Liver (tissue), 9 donors: Measurements from ENCODE around the gene SCLY. TPM values are rescaled to one million over a fixed set of nuclear protein-coding genes. Genes with fewer than 3 reads are reported as not detected.

Experiments used
- DNase-seq: peaks from one replicate; pipeline ENCODE4 v3.0.0-alpha.2; 2017; ENCODE audit warnings: low spot score
- H3K27ac ChIP-seq, 2 donors: one replicate each; pipeline ENCODE4 v1.7.0; 2013; ENCODE audit warnings: inconsistent platforms in 2 of 2, low read length in 2 of 2, control low read depth in 1 of 2, low read depth in 1 of 2, mild to moderate bottlenecking in 1 of 2
- H3K27me3 ChIP-seq, 4 donors: one replicate each; pipeline versions ENCODE4 v1.6.1 to v1.7.0; 2013; ENCODE audit warnings: low read length in 3 of 4, inconsistent platforms in 1 of 4, mild to moderate bottlenecking in 1 of 4, moderate library complexity in 1 of 4; ENCODE audit not compliant: control insufficient read depth in 4 of 4, insufficient read depth in 4 of 4
- H3K36me3 ChIP-seq, 4 donors: one replicate each; pipeline versions ENCODE4 v1.6.1 to v1.7.0; 2013; ENCODE audit warnings: low read length in 3 of 4, mild to moderate bottlenecking in 3 of 4, low read depth in 1 of 4, moderate library complexity in 1 of 4; ENCODE audit not compliant: control insufficient read depth in 4 of 4, insufficient read depth in 3 of 4
- H3K4me1 ChIP-seq, 4 donors: one replicate each; pipeline versions ENCODE4 v1.6.1 to v1.7.0; 2013; ENCODE audit warnings: low read length in 3 of 4, mild to moderate bottlenecking in 3 of 4, moderate library complexity in 1 of 4; ENCODE audit not compliant: control insufficient read depth in 4 of 4, insufficient read depth in 4 of 4
- H3K4me3 ChIP-seq, 3 donors: one replicate each; pipeline versions ENCODE4 v1.6.1 to v1.7.0; 2013; ENCODE audit warnings: low read length in 3 of 3, control low read depth in 1 of 3, low read depth in 1 of 3, mild to moderate bottlenecking in 1 of 3
- H3K9ac ChIP-seq, 2 donors: one replicate each; pipeline ENCODE4 v1.7.0; 2013; ENCODE audit warnings: low read length in 2 of 2, mild to moderate bottlenecking in 2 of 2, moderate library complexity in 2 of 2, control low read depth in 1 of 2, low read depth in 1 of 2
- H3K9me3 ChIP-seq, 4 donors: one replicate each; pipeline versions ENCODE4 v1.6.1 to v1.7.0; 2013; ENCODE audit warnings: low read length in 3 of 4; ENCODE audit not compliant: control insufficient read depth in 4 of 4
- FOXA1 ChIP-seq: IDR thresholded peaks from 2 replicates; pipeline ENCODE4 v1.6.1; 2016; ENCODE audit warnings: antibody characterized with exemption
- FOXA2 ChIP-seq: IDR thresholded peaks from 2 replicates; pipeline ENCODE4 v1.6.1; 2016; ENCODE audit warnings: antibody characterized with exemption
- GABPA ChIP-seq, 2 donors: IDR thresholded peaks in 1 of 2; conservative IDR thresholded peaks in 1 of 2; 2 replicates each; pipeline ENCODE4 v1.6.1; 2016; ENCODE audit warnings: antibody characterized with exemption in 2 of 2, mild to moderate bottlenecking in 1 of 2, moderate library complexity in 1 of 2
- HNF4A ChIP-seq, 2 donors: conservative IDR thresholded peaks; 2 replicates each; pipeline ENCODE4 v1.6.1; 2016; ENCODE audit warnings: antibody characterized with exemption in 2 of 2, mild to moderate bottlenecking in 2 of 2
- HNF4G ChIP-seq: IDR thresholded peaks from 2 replicates; pipeline ENCODE4 v1.6.1; 2016; ENCODE audit warnings: antibody characterized with exemption
- JUND ChIP-seq, 2 donors: IDR thresholded peaks; 2 replicates each; pipeline ENCODE4 v1.6.1; 2016; ENCODE audit warnings: antibody characterized with exemption in 2 of 2
- NR2F2 ChIP-seq: IDR thresholded peaks from 2 replicates; pipeline ENCODE4 v1.6.1; 2016; ENCODE audit warnings: antibody characterized with exemption
- RAD21 ChIP-seq, 2 donors: IDR thresholded peaks; 2 replicates each; pipeline ENCODE4 v1.6.1; 2016; ENCODE audit warnings: antibody characterized with exemption in 2 of 2, mild to moderate bottlenecking in 2 of 2
- RXRA ChIP-seq, 2 donors: IDR thresholded peaks; 2 replicates each; pipeline ENCODE4 v1.6.1; 2017 to 2018; ENCODE audit warnings: antibody characterized with exemption in 2 of 2, mild to moderate bottlenecking in 1 of 2
- SP1 ChIP-seq: IDR thresholded peaks from 2 replicates; pipeline ENCODE4 v1.6.1; 2018; ENCODE audit warnings: antibody characterized with exemption, mild to moderate bottlenecking
- TAF1 ChIP-seq: conservative IDR thresholded peaks from 2 replicates; pipeline ENCODE4 v1.6.1; 2016; ENCODE audit warnings: antibody characterized with exemption, mild to moderate bottlenecking
- YY1 ChIP-seq: IDR thresholded peaks from 2 replicates; pipeline ENCODE4 v1.6.1; 2016; ENCODE audit warnings: antibody characterized with exemption, mild to moderate bottlenecking
- WGBS: extraction: QIAGEN DNeasy Blood & Tissue Kit; methylation state at CpG from one replicate; pipeline ENCODE4 v1.1.7; 2013; 5-methylcytosine and 5-hydroxymethylcytosine counted together
- polyA plus RNA-seq, 2 donors: library from polyadenylated mRNA; stranded (reverse) in 1 of 2; unstranded in 1 of 2; fragments of 200-250 nt in 1 of 2; fragments of >200 nt in 1 of 2; fragmentation: Nextera tagmentation in 1 of 2; extraction: Ambion mirVana in 1 of 2; gene quantifications; one replicate each; pipeline versions ENCODE4 v1.2.1 to v1.2.3, GENCODE V29; 2013 to 2015
- total RNA-seq, 2 donors: library from RNA; depleted of rRNA; stranded (reverse); fragments of >200 nt; gene quantifications; one replicate each; pipeline ENCODE4 v1.2.3, GENCODE V29; 2014
- TF ChIP-seq, protein P1 (sequence below): fragments of 150-350 bp; IDR thresholded peaks from 2 replicates; pipeline ENCODE4 v1.5.1; 2017; ENCODE audit warnings: improper control_type of control experiment, low read depth, low read length; ENCODE audit not compliant: missing input control
- TF ChIP-seq, protein P2 (sequence below): IDR thresholded peaks from 2 replicates; pipeline ENCODE4 v1.6.1; 2016; ENCODE audit warnings: antibody characterized with exemption, mild to moderate bottlenecking
- TF ChIP-seq, protein P3 (sequence below): IDR thresholded peaks from 2 replicates; pipeline ENCODE4 v1.6.1; 2016; ENCODE audit warnings: antibody characterized with exemption
- TF ChIP-seq, protein P4 (sequence below): IDR thresholded peaks from 2 replicates; pipeline ENCODE4 v1.6.1; 2016; ENCODE audit warnings: antibody characterized with exemption
- donor health status: healthy.
- donor health status: healthy.
- donor health status: healthy.
- donor health status: healthy.
- donor health status: healthy.

Gene SCLY
- total and polyA plus RNA-seq, 4 donors = 21.6 to 39.2 (median 25.0) TPM

DNA sequence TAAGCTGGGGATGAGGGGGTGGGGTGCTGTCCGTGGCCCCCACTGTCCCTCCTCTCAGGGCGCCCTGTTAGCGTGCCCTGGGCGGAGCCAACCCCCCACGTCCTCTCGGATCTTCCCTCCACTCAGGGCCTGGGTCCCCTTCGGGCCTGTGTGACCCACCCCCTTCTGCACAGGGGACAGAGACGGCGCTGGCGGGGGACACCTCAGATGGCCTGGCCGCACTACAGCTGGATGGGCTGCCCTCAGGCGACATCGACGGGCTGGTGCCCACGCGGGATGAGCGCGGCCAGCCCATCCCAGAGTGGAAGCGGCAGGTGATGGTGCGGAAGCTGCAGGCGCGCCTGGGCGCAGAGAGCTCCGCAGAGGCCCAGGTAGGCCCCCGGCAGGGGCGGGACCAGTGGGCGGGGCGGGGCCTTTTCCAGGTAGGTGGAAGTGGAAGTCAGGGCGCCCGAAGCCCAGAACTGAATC lies 67.8 kb downstream of the SCLY start:
- Histone ChIP-seq H3K4me3 (no peak overlapping the region), H3K27me3 (no peaks in the 10 kb centered on the region), H3K9ac (no peak overlapping the region), H3K4me1 (no peaks in the 10 kb centered on the region), H3K36me3 (no peaks in the 10 kb centered on the region), H3K9me3 (no peaks in the 10 kb centered on the region), H3K27ac (no peak overlapping the region)
- WGBS = 82% methylated on average over 30 of the region's 30 CpGs
- no peak for DNase-seq
- TF ChIP-seq FOXA1 (no peak), SP1 (no peak), GABPA (IDR thresholded peaks at IDR 0.05 in 1 of 2, conservative IDR thresholded peaks at IDR 0.05 in 1 of 2) (no peak)

DNA sequence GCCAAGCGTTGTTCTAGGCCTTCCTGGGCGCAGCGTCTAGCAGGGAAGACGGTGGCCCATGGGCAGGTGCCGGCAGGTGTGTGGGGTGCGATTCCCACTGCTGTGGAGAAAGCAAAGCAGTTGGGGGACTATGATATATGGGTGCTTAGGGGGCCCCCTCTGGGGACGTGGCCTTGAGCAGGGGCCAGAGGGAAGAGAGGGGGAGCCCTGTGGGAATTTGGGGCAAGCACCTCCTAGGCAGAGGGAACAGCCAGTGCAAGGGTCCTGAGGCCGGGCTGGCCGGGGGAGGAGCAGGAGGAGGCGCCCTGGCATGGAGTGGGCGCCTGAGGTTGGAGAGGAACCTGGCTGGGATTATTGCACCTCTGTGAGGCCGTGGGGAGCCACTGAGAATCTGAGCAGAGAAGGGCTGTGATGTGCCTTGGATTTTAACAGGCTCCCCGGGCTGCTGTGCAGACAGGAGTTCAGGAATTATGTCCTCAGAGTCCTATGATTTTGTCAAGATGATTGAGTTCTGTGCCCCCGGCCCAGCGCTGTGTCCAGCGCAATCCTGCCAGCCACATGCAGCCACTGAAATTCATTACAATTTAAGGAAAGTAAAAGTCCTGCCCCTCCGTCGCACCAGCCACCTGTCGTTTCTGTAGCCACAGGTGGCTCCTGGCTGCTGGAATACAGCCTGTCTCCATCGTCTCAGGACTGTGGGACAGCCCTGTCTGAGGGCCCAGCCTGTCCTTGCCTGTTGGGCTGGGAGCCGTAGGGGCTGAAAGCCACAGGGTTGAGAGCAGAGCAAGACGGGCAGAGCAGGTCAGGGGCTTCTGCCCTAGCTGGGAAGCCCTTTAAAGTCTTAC lies 68.6 kb downstream of the SCLY start:
- no peaks in the 10 kb centered on the region for H3K9me3 ChIP-seq
- H3K4me3 ChIP-seq = no peak overlapping the region
- TF ChIP-seq NR2F2 (no peak), JUND (IDR thresholded peaks at IDR 0.05) (no peak), SP1 (no peak), YY1 (no peak), FOXA2 (no peak), GABPA (IDR thresholded peaks at IDR 0.05 in 1 of 2, conservative IDR thresholded peaks at IDR 0.05 in 1 of 2) (no peak), TAF1 (no peak)
- TF ChIP-seq, protein P1, sequence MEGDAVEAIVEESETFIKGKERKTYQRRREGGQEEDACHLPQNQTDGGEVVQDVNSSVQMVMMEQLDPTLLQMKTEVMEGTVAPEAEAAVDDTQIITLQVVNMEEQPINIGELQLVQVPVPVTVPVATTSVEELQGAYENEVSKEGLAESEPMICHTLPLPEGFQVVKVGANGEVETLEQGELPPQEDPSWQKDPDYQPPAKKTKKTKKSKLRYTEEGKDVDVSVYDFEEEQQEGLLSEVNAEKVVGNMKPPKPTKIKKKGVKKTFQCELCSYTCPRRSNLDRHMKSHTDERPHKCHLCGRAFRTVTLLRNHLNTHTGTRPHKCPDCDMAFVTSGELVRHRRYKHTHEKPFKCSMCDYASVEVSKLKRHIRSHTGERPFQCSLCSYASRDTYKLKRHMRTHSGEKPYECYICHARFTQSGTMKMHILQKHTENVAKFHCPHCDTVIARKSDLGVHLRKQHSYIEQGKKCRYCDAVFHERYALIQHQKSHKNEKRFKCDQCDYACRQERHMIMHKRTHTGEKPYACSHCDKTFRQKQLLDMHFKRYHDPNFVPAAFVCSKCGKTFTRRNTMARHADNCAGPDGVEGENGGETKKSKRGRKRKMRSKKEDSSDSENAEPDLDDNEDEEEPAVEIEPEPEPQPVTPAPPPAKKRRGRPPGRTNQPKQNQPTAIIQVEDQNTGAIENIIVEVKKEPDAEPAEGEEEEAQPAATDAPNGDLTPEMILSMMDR = no peak
- TF ChIP-seq, protein P2, sequence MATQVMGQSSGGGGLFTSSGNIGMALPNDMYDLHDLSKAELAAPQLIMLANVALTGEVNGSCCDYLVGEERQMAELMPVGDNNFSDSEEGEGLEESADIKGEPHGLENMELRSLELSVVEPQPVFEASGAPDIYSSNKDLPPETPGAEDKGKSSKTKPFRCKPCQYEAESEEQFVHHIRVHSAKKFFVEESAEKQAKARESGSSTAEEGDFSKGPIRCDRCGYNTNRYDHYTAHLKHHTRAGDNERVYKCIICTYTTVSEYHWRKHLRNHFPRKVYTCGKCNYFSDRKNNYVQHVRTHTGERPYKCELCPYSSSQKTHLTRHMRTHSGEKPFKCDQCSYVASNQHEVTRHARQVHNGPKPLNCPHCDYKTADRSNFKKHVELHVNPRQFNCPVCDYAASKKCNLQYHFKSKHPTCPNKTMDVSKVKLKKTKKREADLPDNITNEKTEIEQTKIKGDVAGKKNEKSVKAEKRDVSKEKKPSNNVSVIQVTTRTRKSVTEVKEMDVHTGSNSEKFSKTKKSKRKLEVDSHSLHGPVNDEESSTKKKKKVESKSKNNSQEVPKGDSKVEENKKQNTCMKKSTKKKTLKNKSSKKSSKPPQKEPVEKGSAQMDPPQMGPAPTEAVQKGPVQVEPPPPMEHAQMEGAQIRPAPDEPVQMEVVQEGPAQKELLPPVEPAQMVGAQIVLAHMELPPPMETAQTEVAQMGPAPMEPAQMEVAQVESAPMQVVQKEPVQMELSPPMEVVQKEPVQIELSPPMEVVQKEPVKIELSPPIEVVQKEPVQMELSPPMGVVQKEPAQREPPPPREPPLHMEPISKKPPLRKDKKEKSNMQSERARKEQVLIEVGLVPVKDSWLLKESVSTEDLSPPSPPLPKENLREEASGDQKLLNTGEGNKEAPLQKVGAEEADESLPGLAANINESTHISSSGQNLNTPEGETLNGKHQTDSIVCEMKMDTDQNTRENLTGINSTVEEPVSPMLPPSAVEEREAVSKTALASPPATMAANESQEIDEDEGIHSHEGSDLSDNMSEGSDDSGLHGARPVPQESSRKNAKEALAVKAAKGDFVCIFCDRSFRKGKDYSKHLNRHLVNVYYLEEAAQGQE = no peak
- no peaks in the 10 kb centered on the region for H3K36me3 ChIP-seq
- no peak for DNase-seq
- 94% methylated on average over 22 of the region's 22 CpGs for WGBS
- no peaks in the 10 kb centered on the region for H3K4me1 ChIP-seq
- no peaks in the 10 kb centered on the region for H3K27me3 ChIP-seq
- H3K27ac ChIP-seq = no peak overlapping the region
- no peak overlapping the region for H3K9ac ChIP-seq

DNA sequence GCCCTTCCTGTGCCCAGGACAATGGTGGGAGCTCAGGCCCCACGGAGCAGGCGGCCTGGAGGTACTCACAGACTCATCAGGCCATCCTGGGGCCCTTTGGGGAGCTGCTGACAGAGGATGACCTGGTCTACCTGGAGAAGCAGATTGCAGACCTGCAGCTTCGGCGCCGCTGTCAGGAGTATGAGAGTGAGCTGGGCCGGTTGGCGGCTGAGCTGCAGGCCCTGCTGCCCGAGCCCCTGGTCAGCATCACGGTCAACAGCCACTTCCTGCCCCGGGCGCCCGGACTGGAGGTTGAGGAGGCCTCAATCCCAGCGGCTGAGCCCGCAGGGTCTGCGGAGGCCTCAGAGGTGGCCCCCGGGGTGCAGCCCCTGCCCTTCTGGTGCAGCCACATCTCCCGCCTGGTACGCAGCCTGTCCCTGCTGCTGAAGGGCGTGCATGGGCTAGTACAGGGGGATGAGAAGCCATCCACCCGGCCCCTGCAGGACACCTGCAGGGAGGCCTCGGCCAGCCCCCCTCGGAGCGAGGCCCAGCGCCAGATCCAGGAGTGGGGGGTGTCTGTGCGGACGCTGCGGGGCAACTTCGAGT lies 69.4 kb downstream of the SCLY start:
- Histone ChIP-seq H3K27me3 (no peaks in the 10 kb centered on the region), H3K27ac (no peak overlapping the region), H3K4me1 (no peaks in the 10 kb centered on the region), H3K9ac (no peak overlapping the region), H3K4me3 (no peak overlapping the region), H3K36me3 (no peaks in the 10 kb centered on the region), H3K9me3 (no peaks in the 10 kb centered on the region)
- WGBS = 91% methylated on average over 28 of the region's 28 CpGs
- DNase-seq = no peak
- no peak for TF ChIP-seq HNF4A (conservative IDR thresholded peaks at IDR 0.05)
- TF ChIP-seq, protein P3, sequence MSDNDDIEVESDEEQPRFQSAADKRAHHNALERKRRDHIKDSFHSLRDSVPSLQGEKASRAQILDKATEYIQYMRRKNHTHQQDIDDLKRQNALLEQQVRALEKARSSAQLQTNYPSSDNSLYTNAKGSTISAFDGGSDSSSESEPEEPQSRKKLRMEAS = no peak
- no peak for TF ChIP-seq FOXA2
- TF ChIP-seq TAF1 = no peak
- TF ChIP-seq JUND (IDR thresholded peaks at IDR 0.05) = no peak
- no peak for TF ChIP-seq RAD21 (IDR thresholded peaks at IDR 0.05)
- no peak for TF ChIP-seq SP1
- no peak for TF ChIP-seq NR2F2
- no peak for TF ChIP-seq YY1
- no peak for TF ChIP-seq HNF4G
- TF ChIP-seq, protein P4, sequence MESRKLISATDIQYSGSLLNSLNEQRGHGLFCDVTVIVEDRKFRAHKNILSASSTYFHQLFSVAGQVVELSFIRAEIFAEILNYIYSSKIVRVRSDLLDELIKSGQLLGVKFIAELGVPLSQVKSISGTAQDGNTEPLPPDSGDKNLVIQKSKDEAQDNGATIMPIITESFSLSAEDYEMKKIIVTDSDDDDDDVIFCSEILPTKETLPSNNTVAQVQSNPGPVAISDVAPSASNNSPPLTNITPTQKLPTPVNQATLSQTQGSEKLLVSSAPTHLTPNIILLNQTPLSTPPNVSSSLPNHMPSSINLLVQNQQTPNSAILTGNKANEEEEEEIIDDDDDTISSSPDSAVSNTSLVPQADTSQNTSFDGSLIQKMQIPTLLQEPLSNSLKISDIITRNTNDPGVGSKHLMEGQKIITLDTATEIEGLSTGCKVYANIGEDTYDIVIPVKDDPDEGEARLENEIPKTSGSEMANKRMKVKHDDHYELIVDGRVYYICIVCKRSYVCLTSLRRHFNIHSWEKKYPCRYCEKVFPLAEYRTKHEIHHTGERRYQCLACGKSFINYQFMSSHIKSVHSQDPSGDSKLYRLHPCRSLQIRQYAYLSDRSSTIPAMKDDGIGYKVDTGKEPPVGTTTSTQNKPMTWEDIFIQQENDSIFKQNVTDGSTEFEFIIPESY = no peak
- no peak for TF ChIP-seq GABPA (IDR thresholded peaks at IDR 0.05 in 1 of 2, conservative IDR thresholded peaks at IDR 0.05 in 1 of 2)
- no peak for TF ChIP-seq RXRA (IDR thresholded peaks at IDR 0.05)
